HL-60 (cell line): ENCODE results near the gene SH3D19.

Experiments
- GABPA ChIP-seq: IDR thresholded peaks from 2 replicates; pipeline ENCODE4 v1.6.1; 2012; ENCODE audit warnings: low read depth
- POLR2AphosphoS5 ChIP-seq: IDR thresholded peaks from 2 replicates; pipeline ENCODE4 v1.6.1; 2012; ENCODE audit warnings: low read depth
- TF ChIP-seq, protein P1 (sequence below): IDR thresholded peaks from one replicate; pipeline ENCODE4 v1.5.1; 2011; ENCODE audit warnings: low read length, control low read depth, inconsistent platforms; ENCODE audit not compliant: insufficient read depth
- TF ChIP-seq, protein P2 (sequence below): IDR thresholded peaks from 2 replicates; pipeline ENCODE4 v1.6.1; 2012; ENCODE audit warnings: low read depth; ENCODE audit not compliant: insufficient replicate concordance

DNA sequence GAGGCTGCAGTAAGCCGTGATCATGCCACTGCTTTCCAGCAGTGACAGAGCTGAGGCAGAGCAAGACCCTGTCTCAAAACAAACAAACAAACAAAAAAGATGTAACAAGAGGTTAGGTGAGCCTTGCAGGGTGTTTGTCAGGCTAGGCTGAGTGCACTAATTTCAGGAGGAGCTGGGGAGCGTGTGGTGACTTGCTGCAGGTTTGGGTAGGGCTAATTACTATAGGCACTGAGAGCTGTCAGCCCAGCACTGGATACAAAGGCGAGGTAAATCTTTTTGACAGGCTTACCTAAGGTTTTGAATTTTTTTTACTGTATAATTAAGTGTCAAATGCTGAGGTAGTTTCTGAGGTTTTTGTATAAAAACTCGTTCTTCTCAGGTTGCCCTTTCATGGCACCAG is 29.8 kb upstream of the SH3D19 start:
- TF ChIP-seq, protein P1, sequence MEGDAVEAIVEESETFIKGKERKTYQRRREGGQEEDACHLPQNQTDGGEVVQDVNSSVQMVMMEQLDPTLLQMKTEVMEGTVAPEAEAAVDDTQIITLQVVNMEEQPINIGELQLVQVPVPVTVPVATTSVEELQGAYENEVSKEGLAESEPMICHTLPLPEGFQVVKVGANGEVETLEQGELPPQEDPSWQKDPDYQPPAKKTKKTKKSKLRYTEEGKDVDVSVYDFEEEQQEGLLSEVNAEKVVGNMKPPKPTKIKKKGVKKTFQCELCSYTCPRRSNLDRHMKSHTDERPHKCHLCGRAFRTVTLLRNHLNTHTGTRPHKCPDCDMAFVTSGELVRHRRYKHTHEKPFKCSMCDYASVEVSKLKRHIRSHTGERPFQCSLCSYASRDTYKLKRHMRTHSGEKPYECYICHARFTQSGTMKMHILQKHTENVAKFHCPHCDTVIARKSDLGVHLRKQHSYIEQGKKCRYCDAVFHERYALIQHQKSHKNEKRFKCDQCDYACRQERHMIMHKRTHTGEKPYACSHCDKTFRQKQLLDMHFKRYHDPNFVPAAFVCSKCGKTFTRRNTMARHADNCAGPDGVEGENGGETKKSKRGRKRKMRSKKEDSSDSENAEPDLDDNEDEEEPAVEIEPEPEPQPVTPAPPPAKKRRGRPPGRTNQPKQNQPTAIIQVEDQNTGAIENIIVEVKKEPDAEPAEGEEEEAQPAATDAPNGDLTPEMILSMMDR = no peak
- TF ChIP-seq, protein P2, sequence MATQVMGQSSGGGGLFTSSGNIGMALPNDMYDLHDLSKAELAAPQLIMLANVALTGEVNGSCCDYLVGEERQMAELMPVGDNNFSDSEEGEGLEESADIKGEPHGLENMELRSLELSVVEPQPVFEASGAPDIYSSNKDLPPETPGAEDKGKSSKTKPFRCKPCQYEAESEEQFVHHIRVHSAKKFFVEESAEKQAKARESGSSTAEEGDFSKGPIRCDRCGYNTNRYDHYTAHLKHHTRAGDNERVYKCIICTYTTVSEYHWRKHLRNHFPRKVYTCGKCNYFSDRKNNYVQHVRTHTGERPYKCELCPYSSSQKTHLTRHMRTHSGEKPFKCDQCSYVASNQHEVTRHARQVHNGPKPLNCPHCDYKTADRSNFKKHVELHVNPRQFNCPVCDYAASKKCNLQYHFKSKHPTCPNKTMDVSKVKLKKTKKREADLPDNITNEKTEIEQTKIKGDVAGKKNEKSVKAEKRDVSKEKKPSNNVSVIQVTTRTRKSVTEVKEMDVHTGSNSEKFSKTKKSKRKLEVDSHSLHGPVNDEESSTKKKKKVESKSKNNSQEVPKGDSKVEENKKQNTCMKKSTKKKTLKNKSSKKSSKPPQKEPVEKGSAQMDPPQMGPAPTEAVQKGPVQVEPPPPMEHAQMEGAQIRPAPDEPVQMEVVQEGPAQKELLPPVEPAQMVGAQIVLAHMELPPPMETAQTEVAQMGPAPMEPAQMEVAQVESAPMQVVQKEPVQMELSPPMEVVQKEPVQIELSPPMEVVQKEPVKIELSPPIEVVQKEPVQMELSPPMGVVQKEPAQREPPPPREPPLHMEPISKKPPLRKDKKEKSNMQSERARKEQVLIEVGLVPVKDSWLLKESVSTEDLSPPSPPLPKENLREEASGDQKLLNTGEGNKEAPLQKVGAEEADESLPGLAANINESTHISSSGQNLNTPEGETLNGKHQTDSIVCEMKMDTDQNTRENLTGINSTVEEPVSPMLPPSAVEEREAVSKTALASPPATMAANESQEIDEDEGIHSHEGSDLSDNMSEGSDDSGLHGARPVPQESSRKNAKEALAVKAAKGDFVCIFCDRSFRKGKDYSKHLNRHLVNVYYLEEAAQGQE = no peak
- no peak for TF ChIP-seq POLR2AphosphoS5
- no peak for TF ChIP-seq GABPA
